Kidney epithelial cell (primary cell): Measurements from ENCODE around the gene AMPD2. TPM values are rescaled to one million over a fixed set of nuclear protein-coding genes. Genes with fewer than 3 reads are reported as not detected.

Source experiments
- DNase-seq: peaks from one replicate; pipeline ENCODE4 v3.0.0-alpha.2; 2010; ENCODE audit warnings: low read depth
- H3K27me3 ChIP-seq: 2 replicates; pipeline ENCODE4 v1.6.0; 2011; ENCODE audit warnings: low read length; ENCODE audit not compliant: control insufficient read depth, insufficient read depth
- H3K36me3 ChIP-seq: 2 replicates; pipeline ENCODE4 v1.5.1; 2011; ENCODE audit warnings: low read length; ENCODE audit not compliant: control insufficient read depth, insufficient read depth
- H3K4me3 ChIP-seq: 2 replicates; pipeline ENCODE4 v1.5.1; 2011; ENCODE audit warnings: low read depth, mild to moderate bottlenecking, control low read depth, low read length
- CTCF ChIP-seq: IDR thresholded peaks from 2 replicates; pipeline ENCODE4 v1.5.1; 2011; ENCODE audit warnings: mild to moderate bottlenecking, moderate library complexity, low read length, control low read depth, inconsistent platforms; ENCODE audit not compliant: insufficient read depth, poor library complexity, severe bottlenecking
- total RNA-seq: library from RNA; depleted of rRNA; stranded (reverse); fragments of >200 nt; gene quantifications from 2 replicates; pipeline ENCODE4 v1.2.3, GENCODE V29; 2015

AMPD2 gene
- total RNA-seq = 51.2 and 65.7 TPM in 2 replicates

- no peak for DNase-seq
- peak within 1 kb of the TSS; percentile 96 for H3K4me3 ChIP-seq
- no peaks in the 10 kb centered on the region for H3K27me3 ChIP-seq
- TF ChIP-seq CTCF = no peak
- H3K36me3 ChIP-seq = no peaks in the 10 kb centered on the region
Observed at GRCh38 chr1:109619576-109620400, at the start of gene AMPD2, which contains the start of gene GNAT2. TSS of gene AMPD2 (plus strand) at chr1:109619837. CDS start at chr1:109621176, 1,339 bp downstream. TSS of gene GNAT2 (minus strand) at chr1:109619616. CDS start at chr1:109612870, 6,746 bp downstream.

- Histone ChIP-seq H3K27me3 (no peaks in the 10 kb centered on the region), H3K4me3 (no peak overlapping the region), H3K36me3 (no peaks in the 10 kb centered on the region)
- no peak for DNase-seq
- no peak for TF ChIP-seq CTCF
Observed at GRCh38 chr1:109570414-109570813, 49.2 kb upstream of the AMPD2 start.

- TF ChIP-seq CTCF = no peak
- H3K27me3 ChIP-seq = no peaks in the 10 kb centered on the region
- DNase-seq = no peak
- H3K4me3 ChIP-seq = no peak overlapping the region
- no peaks in the 10 kb centered on the region for H3K36me3 ChIP-seq
Observed at GRCh38 chr1:109573785-109574184, 45.9 kb upstream of the AMPD2 start.

GRCh38 chr1:109578947-109579443 lies 40.6 kb upstream of the AMPD2 start:
- Histone ChIP-seq H3K36me3 (no peaks in the 10 kb centered on the region), H3K27me3 (no peaks in the 10 kb centered on the region), H3K4me3 (no peak overlapping the region)
- no peak for DNase-seq
- TF ChIP-seq CTCF = no peak

GRCh38 chr1:109579491-109579890 lies 40.1 kb upstream of the AMPD2 start:
- no peak for DNase-seq
- H3K27me3 ChIP-seq = no peaks in the 10 kb centered on the region
- H3K4me3 ChIP-seq = no peak overlapping the region
- no peak for TF ChIP-seq CTCF
- H3K36me3 ChIP-seq = no peaks in the 10 kb centered on the region
